ENCODE data around the gene SELENOS. TPM values are rescaled to one million over a fixed set of nuclear protein-coding genes. Genes with fewer than 3 reads are reported as not detected.
A peak's percentile ranks its signal among the peaks of the same experiment; 100 is the strongest.

Gene SELENOS
- total RNA-seq, 6 experiments from 2014 or later: 30.4 to 52.5 (median 39.6) TPM

GRCh38 chr15:101272584-101272983, 4.7 kb downstream of the SELENOS start:
- H3K36me3 ChIP-seq: peaks cover 25 to 50% (median 37%) of the 10 kb centered on the region in 4 donors
- H3K27me3 ChIP-seq: no peaks in the 10 kb centered on the region
- H3K4me1 ChIP-seq: peaks cover 0 to 10% (median 4%) of the 10 kb centered on the region in 4 donors
- TF ChIP-seq POLR2A (IDR thresholded peaks at IDR 0.05) (no peak), CTCF (IDR thresholded peaks at IDR 0.05) (no peak)
- ATAC-seq (no peak), DNase-seq (no peak)
- H3K27ac ChIP-seq: no peak overlapping the region
- H3K4me3 ChIP-seq: no peak overlapping the region
- intact Hi-C loops (cut with DNase I): no loop called here
- H3K9me3 ChIP-seq: no peaks in the 10 kb centered on the region
- 92% methylated on average over 4 of the region's 9 CpGs for WGBS (ENCODE audit: insufficient coverage, low coverage, low lambda C conversion rate, missing lambda C conversion rate)

GRCh38 chr15:101269479-101270223, 7.6 kb downstream of the SELENOS start:
- DNase-seq (no peak), ATAC-seq (peak; percentile 46 to 64 (median 53))
- Histone ChIP-seq H3K4me3 (no peak overlapping the region), H3K9me3 (no peaks in the 10 kb centered on the region), H3K4me1 (no peaks in the 10 kb centered on the region), H3K27me3 (no peaks in the 10 kb centered on the region), H3K27ac (no peak overlapping the region), H3K36me3 (peaks cover 25 to 45% (median 34%) of the 10 kb centered on the region in 4 donors)
- WGBS (ENCODE audit: insufficient coverage, low coverage, low lambda C conversion rate, missing lambda C conversion rate): 100% methylated on average over 2 of the region's 16 CpGs
- TF ChIP-seq POLR2A (IDR thresholded peaks at IDR 0.05) (no peak), CTCF (IDR thresholded peaks at IDR 0.05) (peak; percentile 15 to 38 (median 24))
- intact Hi-C loops (cut with DNase I): loop anchor here in 1 of 2 donors (10.0 kb wide), 1 partner anchor 345 kb away; no protein-coding TSS in a partner anchor

- no peaks in the 10 kb centered on the region for H3K4me1 ChIP-seq
- peaks cover 7 to 23% (median 16%) of the 10 kb centered on the region in 4 donors for H3K36me3 ChIP-seq
- DNase-seq (no peak), ATAC-seq (peak in 2 of 4 donors; percentile 16 to 19)
- no peaks in the 10 kb centered on the region for H3K27me3 ChIP-seq
- H3K9me3 ChIP-seq: no peaks in the 10 kb centered on the region
- 64% methylated on average over 6 of the region's 18 CpGs for WGBS (ENCODE audit: insufficient coverage, low coverage, low lambda C conversion rate, missing lambda C conversion rate)
- intact Hi-C loops (cut with DNase I): loop anchor here in 1 of 2 donors (10.0 kb wide), 1 partner anchor 343 kb away; no protein-coding TSS in a partner anchor
- no peak overlapping the region for H3K4me3 ChIP-seq
- H3K27ac ChIP-seq: no peak overlapping the region
- TF ChIP-seq CTCF (IDR thresholded peaks at IDR 0.05) (no peak), POLR2A (IDR thresholded peaks at IDR 0.05) (no peak)
These were observed 9.8 kb downstream of the SELENOS start for GRCh38 chr15:101267320-101268104.

GRCh38 chr15:101266787-101267186, 10.5 kb downstream of the SELENOS start:
- no peak overlapping the region for H3K4me3 ChIP-seq
- no peaks in the 10 kb centered on the region for H3K4me1 ChIP-seq
- H3K27me3 ChIP-seq: no peaks in the 10 kb centered on the region
- intact Hi-C loops (cut with DNase I): loop anchor here in 1 of 2 donors (10.0 kb wide), 1 partner anchor 342 kb away; no protein-coding TSS in a partner anchor
- H3K27ac ChIP-seq: no peak overlapping the region
- H3K9me3 ChIP-seq: no peaks in the 10 kb centered on the region
- TF ChIP-seq CTCF (IDR thresholded peaks at IDR 0.05): no peak
- no peak for TF ChIP-seq POLR2A (IDR thresholded peaks at IDR 0.05)
- peaks cover 2 to 16% (median 10%) of the 10 kb centered on the region in 4 donors for H3K36me3 ChIP-seq
- DNase-seq (no peak), ATAC-seq (no peak)
- WGBS (ENCODE audit: insufficient coverage, low coverage, low lambda C conversion rate, missing lambda C conversion rate): 20% methylated on average over 1 of the region's 9 CpGs
